ENCODE results near the gene NUDT1. TPM values are rescaled to one million over a fixed set of nuclear protein-coding genes. Genes with fewer than 3 reads are reported as not detected.

NUDT1 gene
- total RNA-seq, 1 experiment from 2014 or later: 84.7 TPM

- WGBS (ENCODE audit: extremely low coverage, insufficient read length, low lambda C conversion rate): no CpG with 5 or more reads among the region's 2 CpGs
- no peak overlapping the region for H3T11ph ChIP-seq (ENCODE audit: low read length)
These were observed 38.4 kb downstream of the NUDT1 start for GRCh38 chr7:2280424-2280823.

More at GRCh38 chr7:2280424-2280823, 38.4 kb downstream of the NUDT1 start:
- Histone ChIP-seq H2BK12ac (ENCODE audit: insufficient read length, low read depth, low read length) (no peak overlapping the region), H3K27me3 (ENCODE audit: insufficient read depth, low read length) (no peaks in the 10 kb centered on the region), H3K79me1 (ENCODE audit: insufficient read depth, low read depth, low read length, poor library complexity, severe bottlenecking) (no peaks in the 10 kb centered on the region), H3K23me2 (ENCODE audit: insufficient read length, low read depth, low read length, poor library complexity, severe bottlenecking) (no peaks in the 10 kb centered on the region), H2BK20ac (ENCODE audit: low read depth, low read length, poor library complexity, severe bottlenecking) (no peak overlapping the region), H3K79me2 (ENCODE audit: insufficient read depth, low read length) (no peaks in the 10 kb centered on the region), H4K5ac (ENCODE audit: insufficient read length, low read depth, low read length) (no peak overlapping the region), H2AFZ (ENCODE audit: low read length) (no peak overlapping the region), H3K18ac (ENCODE audit: insufficient read length, low read depth, low read length) (no peak overlapping the region), H3K14ac (ENCODE audit: insufficient read depth, low read length) (no peak overlapping the region), H4K20me1 (ENCODE audit: control insufficient read depth, insufficient read depth, insufficient read length) (no peaks in the 10 kb centered on the region), H2BK120ac (ENCODE audit: low read depth, low read length, poor library complexity, severe bottlenecking) (no peak overlapping the region), H4K91ac (ENCODE audit: insufficient read length, low read depth, low read length) (no peak overlapping the region), H3K4me1 (ENCODE audit: insufficient read depth, low read length) (no peaks in the 10 kb centered on the region), H4K8ac (replicated peaks; ENCODE audit: insufficient read length, low read depth, low read length) (no peak overlapping the region), H2BK15ac (ENCODE audit: low read depth, low read length) (no peak overlapping the region), H3K56ac (ENCODE audit: insufficient read length, low read depth, low read length) (no peak overlapping the region), H3K4ac (ENCODE audit: low read depth, low read length) (no peak overlapping the region), H2AK5ac (ENCODE audit: insufficient read length, low read length) (no peak overlapping the region), H3K4me2 (ENCODE audit: insufficient read depth, insufficient read length, low read length) (no peak overlapping the region), H3K23ac (ENCODE audit: insufficient read length, low read depth, low read length) (no peak overlapping the region), H2BK5ac (ENCODE audit: insufficient read length, low read length) (no peak overlapping the region), H3K9me3 (ENCODE audit: control insufficient read depth, low read depth, low read length) (no peaks in the 10 kb centered on the region), H3K9ac (ENCODE audit: extremely low read depth, insufficient read length, low read length) (no peak overlapping the region), H3K27ac (ENCODE audit: insufficient read length, low read depth, low read length) (no peak overlapping the region)
- Mint-ChIP-seq H3K4me3 (no peak overlapping the region), H3K9me3 (no peaks in the 10 kb centered on the region), H3K36me3 (ENCODE audit: insufficient read depth in 1 of 3, low read depth in 3 of 3) (peaks cover 0 to 15% (median 6%) of the 10 kb centered on the region in 3 experiments; a peak in 4 of 7 replicates), H3K27me3 (ENCODE audit: low read depth) (no peaks in the 10 kb centered on the region), H3K27ac (no peak overlapping the region), H3K4me1 (peaks cover 12 to 23% of the 10 kb centered on the region in 2 experiments)
- no peak for TF ChIP-seq CTCF (conservative IDR thresholded peaks at IDR 0.05)
- no peak for DNase-seq
